HepG2 (cell line): ENCODE data around the gene SLIT3.

ENCODE experiments used
- CTCF ChIP-seq: sonication (generic); formaldehyde crosslinking; IDR thresholded peaks from 2 replicates; pipeline ENCODE4 v1.5.0; 2020; ENCODE audit warnings: mild to moderate bottlenecking, missing genetic modification reagents, moderate library complexity
- MAFF ChIP-seq: IDR thresholded peaks from 2 replicates; pipeline ENCODE4 v1.6.1; 2011; ENCODE audit warnings: low read depth, low read length, improper control_type of control experiment
- MXD1 ChIP-seq: sonication (generic); formaldehyde crosslinking; IDR thresholded peaks from 2 replicates; pipeline ENCODE4 v1.4.0; 2020; ENCODE audit warnings: mild to moderate bottlenecking, missing genetic modification reagents
- POLR2AphosphoS5 ChIP-seq: IDR thresholded peaks from 2 replicates; pipeline ENCODE4 v1.6.1; 2012; ENCODE audit warnings: low read depth, low read length

- TF ChIP-seq POLR2AphosphoS5 (no peak), MAFF (no peak), CTCF (CRISPR knock-in tag) (no peak), MXD1 (CRISPR knock-in tag) (no peak)
These were observed 122.7 kb downstream of the SLIT3 start for GRCh38 chr5:169178274-169178673.
